Liver (tissue), 9 donors: ENCODE measurements around the gene RALGAPA2. TPM values are rescaled to one million over a fixed set of nuclear protein-coding genes. Genes with fewer than 3 reads are reported as not detected.

Experiments
- DNase-seq: peaks from one replicate; pipeline ENCODE4 v3.0.0-alpha.2; 2017; ENCODE audit warnings: low spot score
- H3K27ac ChIP-seq, 2 donors: one replicate each; pipeline ENCODE4 v1.7.0; 2013; ENCODE audit warnings: inconsistent platforms in 2 of 2, low read length in 2 of 2, control low read depth in 1 of 2, low read depth in 1 of 2, mild to moderate bottlenecking in 1 of 2
- H3K27me3 ChIP-seq, 4 donors: one replicate each; pipeline versions ENCODE4 v1.6.1 to v1.7.0; 2013; ENCODE audit warnings: low read length in 3 of 4, inconsistent platforms in 1 of 4, mild to moderate bottlenecking in 1 of 4, moderate library complexity in 1 of 4; ENCODE audit not compliant: control insufficient read depth in 4 of 4, insufficient read depth in 4 of 4
- H3K36me3 ChIP-seq, 4 donors: one replicate each; pipeline versions ENCODE4 v1.6.1 to v1.7.0; 2013; ENCODE audit warnings: low read length in 3 of 4, mild to moderate bottlenecking in 3 of 4, low read depth in 1 of 4, moderate library complexity in 1 of 4; ENCODE audit not compliant: control insufficient read depth in 4 of 4, insufficient read depth in 3 of 4
- H3K4me1 ChIP-seq, 4 donors: one replicate each; pipeline versions ENCODE4 v1.6.1 to v1.7.0; 2013; ENCODE audit warnings: low read length in 3 of 4, mild to moderate bottlenecking in 3 of 4, moderate library complexity in 1 of 4; ENCODE audit not compliant: control insufficient read depth in 4 of 4, insufficient read depth in 4 of 4
- H3K4me3 ChIP-seq, 3 donors: one replicate each; pipeline versions ENCODE4 v1.6.1 to v1.7.0; 2013; ENCODE audit warnings: low read length in 3 of 3, control low read depth in 1 of 3, low read depth in 1 of 3, mild to moderate bottlenecking in 1 of 3
- H3K9ac ChIP-seq, 2 donors: one replicate each; pipeline ENCODE4 v1.7.0; 2013; ENCODE audit warnings: low read length in 2 of 2, mild to moderate bottlenecking in 2 of 2, moderate library complexity in 2 of 2, control low read depth in 1 of 2, low read depth in 1 of 2
- H3K9me3 ChIP-seq, 4 donors: one replicate each; pipeline versions ENCODE4 v1.6.1 to v1.7.0; 2013; ENCODE audit warnings: low read length in 3 of 4; ENCODE audit not compliant: control insufficient read depth in 4 of 4
- EGR1 ChIP-seq, 2 donors: IDR thresholded peaks; 2 replicates each; pipeline ENCODE4 v1.6.1; 2016 to 2018; ENCODE audit warnings: antibody characterized with exemption in 2 of 2, low read depth in 2 of 2
- FOXA1 ChIP-seq: IDR thresholded peaks from 2 replicates; pipeline ENCODE4 v1.6.1; 2016; ENCODE audit warnings: antibody characterized with exemption
- FOXA2 ChIP-seq: IDR thresholded peaks from 2 replicates; pipeline ENCODE4 v1.6.1; 2016; ENCODE audit warnings: antibody characterized with exemption
- GABPA ChIP-seq, 2 donors: IDR thresholded peaks in 1 of 2; conservative IDR thresholded peaks in 1 of 2; 2 replicates each; pipeline ENCODE4 v1.6.1; 2016; ENCODE audit warnings: antibody characterized with exemption in 2 of 2, mild to moderate bottlenecking in 1 of 2, moderate library complexity in 1 of 2
- HNF4A ChIP-seq, 2 donors: conservative IDR thresholded peaks; 2 replicates each; pipeline ENCODE4 v1.6.1; 2016; ENCODE audit warnings: antibody characterized with exemption in 2 of 2, mild to moderate bottlenecking in 2 of 2
- HNF4G ChIP-seq: IDR thresholded peaks from 2 replicates; pipeline ENCODE4 v1.6.1; 2016; ENCODE audit warnings: antibody characterized with exemption
- JUND ChIP-seq, 2 donors: IDR thresholded peaks; 2 replicates each; pipeline ENCODE4 v1.6.1; 2016; ENCODE audit warnings: antibody characterized with exemption in 2 of 2
- NR2F2 ChIP-seq: IDR thresholded peaks from 2 replicates; pipeline ENCODE4 v1.6.1; 2016; ENCODE audit warnings: antibody characterized with exemption
- RAD21 ChIP-seq, 2 donors: IDR thresholded peaks; 2 replicates each; pipeline ENCODE4 v1.6.1; 2016; ENCODE audit warnings: antibody characterized with exemption in 2 of 2, mild to moderate bottlenecking in 2 of 2
- RXRA ChIP-seq, 2 donors: IDR thresholded peaks; 2 replicates each; pipeline ENCODE4 v1.6.1; 2017 to 2018; ENCODE audit warnings: antibody characterized with exemption in 2 of 2, mild to moderate bottlenecking in 1 of 2
- SP1 ChIP-seq: IDR thresholded peaks from 2 replicates; pipeline ENCODE4 v1.6.1; 2018; ENCODE audit warnings: antibody characterized with exemption, mild to moderate bottlenecking
- TAF1 ChIP-seq: conservative IDR thresholded peaks from 2 replicates; pipeline ENCODE4 v1.6.1; 2016; ENCODE audit warnings: antibody characterized with exemption, mild to moderate bottlenecking
- YY1 ChIP-seq: IDR thresholded peaks from 2 replicates; pipeline ENCODE4 v1.6.1; 2016; ENCODE audit warnings: antibody characterized with exemption, mild to moderate bottlenecking
- WGBS: extraction: QIAGEN DNeasy Blood & Tissue Kit; methylation state at CpG from one replicate; pipeline ENCODE4 v1.1.7; 2013; 5-methylcytosine and 5-hydroxymethylcytosine counted together
- polyA plus RNA-seq, 2 donors: library from polyadenylated mRNA; stranded (reverse) in 1 of 2; unstranded in 1 of 2; fragments of 200-250 nt in 1 of 2; fragments of >200 nt in 1 of 2; fragmentation: Nextera tagmentation in 1 of 2; extraction: Ambion mirVana in 1 of 2; gene quantifications; one replicate each; pipeline versions ENCODE4 v1.2.1 to v1.2.3, GENCODE V29; 2013 to 2015
- total RNA-seq, 2 donors: library from RNA; depleted of rRNA; stranded (reverse); fragments of >200 nt; gene quantifications; one replicate each; pipeline ENCODE4 v1.2.3, GENCODE V29; 2014
- TF ChIP-seq, protein P1 (sequence below): IDR thresholded peaks from 2 replicates; pipeline ENCODE4 v1.6.1; 2016; ENCODE audit warnings: antibody characterized with exemption
- TF ChIP-seq, protein P2 (sequence below): fragments of 150-350 bp; IDR thresholded peaks from 2 replicates; pipeline ENCODE4 v1.5.1; 2017; ENCODE audit warnings: improper control_type of control experiment, low read depth, low read length; ENCODE audit not compliant: missing input control
- TF ChIP-seq, protein P3 (sequence below): IDR thresholded peaks from 2 replicates; pipeline ENCODE4 v1.6.1; 2016; ENCODE audit warnings: antibody characterized with exemption
- TF ChIP-seq, protein P4 (sequence below): IDR thresholded peaks from 2 replicates; pipeline ENCODE4 v1.6.1; 2016; ENCODE audit warnings: antibody characterized with exemption, mild to moderate bottlenecking
- TF ChIP-seq, protein P5 (sequence below): IDR thresholded peaks from 2 replicates; pipeline ENCODE4 v1.6.1; 2016; ENCODE audit warnings: antibody characterized with exemption
- donor health status: healthy.
- donor health status: healthy.
- donor health status: healthy.
- donor health status: healthy.
- donor health status: healthy.

The RALGAPA2 gene
- total and polyA plus RNA-seq, 4 donors: 14.8 to 89.9 (median 25.1) TPM

DNA sequence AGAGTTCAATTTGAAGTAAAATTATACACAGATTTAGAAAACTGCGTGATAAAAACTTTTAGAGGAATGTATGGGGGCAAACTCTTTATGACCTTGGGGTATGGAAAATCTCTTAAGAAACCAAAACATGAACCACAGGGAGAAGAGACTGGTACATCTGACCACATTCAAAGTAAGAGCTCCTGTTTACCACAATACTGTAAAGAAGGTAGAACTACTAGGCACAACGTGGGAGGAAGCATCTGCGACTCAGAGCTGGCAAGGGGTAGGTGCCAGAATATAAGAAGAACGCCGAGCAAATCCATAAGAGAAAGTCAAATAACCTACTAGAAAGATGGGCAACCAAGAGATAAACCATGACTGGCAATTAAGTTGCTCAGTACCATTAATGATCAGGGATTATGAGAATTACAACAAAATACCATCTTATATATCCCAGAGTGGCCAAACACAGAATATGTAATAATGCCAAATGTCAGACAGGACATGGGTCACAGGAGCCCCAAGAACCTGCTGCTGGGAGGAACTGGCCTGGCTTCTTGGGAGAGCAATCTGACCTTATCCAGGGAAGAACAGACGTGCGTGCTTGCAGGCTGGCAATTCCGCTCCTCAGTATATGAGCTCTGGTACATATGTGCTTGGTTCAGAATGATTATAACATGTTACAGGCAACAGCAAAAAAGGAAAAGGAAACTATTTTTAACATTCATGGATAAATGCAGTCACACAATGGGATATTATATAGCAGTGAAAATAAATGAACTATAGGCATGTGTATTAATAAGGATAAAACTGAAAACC lies 294.4 kb downstream of the RALGAPA2 start (continued):
- TF ChIP-seq, protein P1, sequence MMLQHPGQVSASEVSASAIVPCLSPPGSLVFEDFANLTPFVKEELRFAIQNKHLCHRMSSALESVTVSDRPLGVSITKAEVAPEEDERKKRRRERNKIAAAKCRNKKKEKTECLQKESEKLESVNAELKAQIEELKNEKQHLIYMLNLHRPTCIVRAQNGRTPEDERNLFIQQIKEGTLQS: no peak
- no peak for TF ChIP-seq RXRA (IDR thresholded peaks at IDR 0.05)
- no peak for TF ChIP-seq GABPA (IDR thresholded peaks at IDR 0.05 in 1 of 2, conservative IDR thresholded peaks at IDR 0.05 in 1 of 2)

DNA sequence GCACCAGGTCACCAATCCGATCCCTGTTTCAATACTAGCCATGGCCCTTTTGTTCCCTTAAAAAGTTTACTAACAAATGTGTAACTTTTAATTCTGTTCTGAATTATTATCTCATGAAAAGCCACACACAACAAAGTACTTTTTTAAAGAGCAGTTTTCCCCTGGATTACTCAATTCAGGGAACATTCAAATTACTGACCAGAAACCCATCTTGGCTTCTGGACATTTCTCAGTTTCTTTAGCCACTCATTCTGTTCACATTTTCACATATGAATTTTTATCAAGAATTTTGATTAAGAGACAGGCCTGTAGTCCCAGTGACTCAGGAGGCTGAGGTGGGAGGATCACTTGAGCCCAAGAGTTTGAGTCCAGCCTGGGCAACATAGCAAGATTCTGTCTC lies 297.1 kb downstream of the RALGAPA2 start:
- H3K27ac ChIP-seq: no peak overlapping the region
- no peaks in the 10 kb centered on the region for H3K4me1 ChIP-seq
- no peaks in the 10 kb centered on the region for H3K9me3 ChIP-seq
- WGBS: 89% methylated on average over 1 of the region's 1 CpG
- H3K9ac ChIP-seq: no peak overlapping the region
- H3K4me3 ChIP-seq: no peak overlapping the region
- no peaks in the 10 kb centered on the region for H3K27me3 ChIP-seq
- TF ChIP-seq, protein P2, sequence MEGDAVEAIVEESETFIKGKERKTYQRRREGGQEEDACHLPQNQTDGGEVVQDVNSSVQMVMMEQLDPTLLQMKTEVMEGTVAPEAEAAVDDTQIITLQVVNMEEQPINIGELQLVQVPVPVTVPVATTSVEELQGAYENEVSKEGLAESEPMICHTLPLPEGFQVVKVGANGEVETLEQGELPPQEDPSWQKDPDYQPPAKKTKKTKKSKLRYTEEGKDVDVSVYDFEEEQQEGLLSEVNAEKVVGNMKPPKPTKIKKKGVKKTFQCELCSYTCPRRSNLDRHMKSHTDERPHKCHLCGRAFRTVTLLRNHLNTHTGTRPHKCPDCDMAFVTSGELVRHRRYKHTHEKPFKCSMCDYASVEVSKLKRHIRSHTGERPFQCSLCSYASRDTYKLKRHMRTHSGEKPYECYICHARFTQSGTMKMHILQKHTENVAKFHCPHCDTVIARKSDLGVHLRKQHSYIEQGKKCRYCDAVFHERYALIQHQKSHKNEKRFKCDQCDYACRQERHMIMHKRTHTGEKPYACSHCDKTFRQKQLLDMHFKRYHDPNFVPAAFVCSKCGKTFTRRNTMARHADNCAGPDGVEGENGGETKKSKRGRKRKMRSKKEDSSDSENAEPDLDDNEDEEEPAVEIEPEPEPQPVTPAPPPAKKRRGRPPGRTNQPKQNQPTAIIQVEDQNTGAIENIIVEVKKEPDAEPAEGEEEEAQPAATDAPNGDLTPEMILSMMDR: no peak
- no peak for TF ChIP-seq HNF4G
- no peak for TF ChIP-seq YY1
- no peak for TF ChIP-seq RXRA (IDR thresholded peaks at IDR 0.05)
- no peak for TF ChIP-seq FOXA1
- TF ChIP-seq SP1: no peak
- TF ChIP-seq, protein P3, sequence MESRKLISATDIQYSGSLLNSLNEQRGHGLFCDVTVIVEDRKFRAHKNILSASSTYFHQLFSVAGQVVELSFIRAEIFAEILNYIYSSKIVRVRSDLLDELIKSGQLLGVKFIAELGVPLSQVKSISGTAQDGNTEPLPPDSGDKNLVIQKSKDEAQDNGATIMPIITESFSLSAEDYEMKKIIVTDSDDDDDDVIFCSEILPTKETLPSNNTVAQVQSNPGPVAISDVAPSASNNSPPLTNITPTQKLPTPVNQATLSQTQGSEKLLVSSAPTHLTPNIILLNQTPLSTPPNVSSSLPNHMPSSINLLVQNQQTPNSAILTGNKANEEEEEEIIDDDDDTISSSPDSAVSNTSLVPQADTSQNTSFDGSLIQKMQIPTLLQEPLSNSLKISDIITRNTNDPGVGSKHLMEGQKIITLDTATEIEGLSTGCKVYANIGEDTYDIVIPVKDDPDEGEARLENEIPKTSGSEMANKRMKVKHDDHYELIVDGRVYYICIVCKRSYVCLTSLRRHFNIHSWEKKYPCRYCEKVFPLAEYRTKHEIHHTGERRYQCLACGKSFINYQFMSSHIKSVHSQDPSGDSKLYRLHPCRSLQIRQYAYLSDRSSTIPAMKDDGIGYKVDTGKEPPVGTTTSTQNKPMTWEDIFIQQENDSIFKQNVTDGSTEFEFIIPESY: no peak
- TF ChIP-seq HNF4A (conservative IDR thresholded peaks at IDR 0.05): no peak
- TF ChIP-seq, protein P1: no peak
- TF ChIP-seq JUND (IDR thresholded peaks at IDR 0.05): no peak
- TF ChIP-seq EGR1 (IDR thresholded peaks at IDR 0.05; ENCODE audit: low read depth in 2 of 2): no peak
- TF ChIP-seq TAF1: no peak
- no peak for TF ChIP-seq NR2F2
- TF ChIP-seq GABPA (IDR thresholded peaks at IDR 0.05 in 1 of 2, conservative IDR thresholded peaks at IDR 0.05 in 1 of 2): no peak
- no peak for TF ChIP-seq RAD21 (IDR thresholded peaks at IDR 0.05)
- TF ChIP-seq, protein P4, sequence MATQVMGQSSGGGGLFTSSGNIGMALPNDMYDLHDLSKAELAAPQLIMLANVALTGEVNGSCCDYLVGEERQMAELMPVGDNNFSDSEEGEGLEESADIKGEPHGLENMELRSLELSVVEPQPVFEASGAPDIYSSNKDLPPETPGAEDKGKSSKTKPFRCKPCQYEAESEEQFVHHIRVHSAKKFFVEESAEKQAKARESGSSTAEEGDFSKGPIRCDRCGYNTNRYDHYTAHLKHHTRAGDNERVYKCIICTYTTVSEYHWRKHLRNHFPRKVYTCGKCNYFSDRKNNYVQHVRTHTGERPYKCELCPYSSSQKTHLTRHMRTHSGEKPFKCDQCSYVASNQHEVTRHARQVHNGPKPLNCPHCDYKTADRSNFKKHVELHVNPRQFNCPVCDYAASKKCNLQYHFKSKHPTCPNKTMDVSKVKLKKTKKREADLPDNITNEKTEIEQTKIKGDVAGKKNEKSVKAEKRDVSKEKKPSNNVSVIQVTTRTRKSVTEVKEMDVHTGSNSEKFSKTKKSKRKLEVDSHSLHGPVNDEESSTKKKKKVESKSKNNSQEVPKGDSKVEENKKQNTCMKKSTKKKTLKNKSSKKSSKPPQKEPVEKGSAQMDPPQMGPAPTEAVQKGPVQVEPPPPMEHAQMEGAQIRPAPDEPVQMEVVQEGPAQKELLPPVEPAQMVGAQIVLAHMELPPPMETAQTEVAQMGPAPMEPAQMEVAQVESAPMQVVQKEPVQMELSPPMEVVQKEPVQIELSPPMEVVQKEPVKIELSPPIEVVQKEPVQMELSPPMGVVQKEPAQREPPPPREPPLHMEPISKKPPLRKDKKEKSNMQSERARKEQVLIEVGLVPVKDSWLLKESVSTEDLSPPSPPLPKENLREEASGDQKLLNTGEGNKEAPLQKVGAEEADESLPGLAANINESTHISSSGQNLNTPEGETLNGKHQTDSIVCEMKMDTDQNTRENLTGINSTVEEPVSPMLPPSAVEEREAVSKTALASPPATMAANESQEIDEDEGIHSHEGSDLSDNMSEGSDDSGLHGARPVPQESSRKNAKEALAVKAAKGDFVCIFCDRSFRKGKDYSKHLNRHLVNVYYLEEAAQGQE: no peak
- TF ChIP-seq, protein P5, sequence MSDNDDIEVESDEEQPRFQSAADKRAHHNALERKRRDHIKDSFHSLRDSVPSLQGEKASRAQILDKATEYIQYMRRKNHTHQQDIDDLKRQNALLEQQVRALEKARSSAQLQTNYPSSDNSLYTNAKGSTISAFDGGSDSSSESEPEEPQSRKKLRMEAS: no peak
- no peak for TF ChIP-seq FOXA2
- H3K36me3 ChIP-seq: peaks cover 0 to 12% (median 7%) of the 10 kb centered on the region in 4 donors
- no peak for DNase-seq
